HG02642 (cell line): ENCODE results near the gene CMPK2.

Source experiments
- ATAC-seq: cut with Tn5 transposase; IDR thresholded peaks from one replicate; pipeline ENCODE4 v1.9.1; 2021; ENCODE audit warnings: mild to moderate bottlenecking; ENCODE audit not compliant: unreplicated experiment, poor library complexity

CMPK2 gene

GRCh38 chr2:6814869-6815268 lies 50.8 kb downstream of the CMPK2 start:
- no peak for ATAC-seq

- no peak for ATAC-seq
Observed at GRCh38 chr2:6814312-6814711, 51.4 kb downstream of the CMPK2 start.

- no peak for ATAC-seq
Observed at GRCh38 chr2:6813573-6813972, 52.1 kb downstream of the CMPK2 start.

GRCh38 chr2:6812857-6813530 lies 52.7 kb downstream of the CMPK2 start:
- no peak for ATAC-seq

- ATAC-seq, result no peak
Observed at GRCh38 chr2:6810961-6811360, 54.7 kb downstream of the CMPK2 start.

GRCh38 chr2:6808426-6808825 lies 57.3 kb downstream of the CMPK2 start:
- no peak for ATAC-seq

- no peak for ATAC-seq
Observed at GRCh38 chr2:6806604-6807003, 59.1 kb downstream of the CMPK2 start.

- ATAC-seq, result no peak
Observed at GRCh38 chr2:6800553-6800952, 65.2 kb downstream of the CMPK2 start.
